K562 (cell line): ENCODE data around the gene CIAO2A. TPM values are rescaled to one million over a fixed set of nuclear protein-coding genes. Genes with fewer than 3 reads are reported as not detected.

ENCODE experiments used
- FOXJ3 ChIP-seq: sonication (generic); formaldehyde crosslinking; IDR thresholded peaks from 2 replicates; pipeline ENCODE4 v1.4.0; 2020; ENCODE audit warnings: mild to moderate bottlenecking, missing genetic modification reagents
- HNRNPL ChIP-seq: fragments of 200-400 bp; formaldehyde crosslinking; IDR thresholded peaks from 2 replicates; pipeline ENCODE4 v1.6.1; 2017; ENCODE audit warnings: low read depth, mild to moderate bottlenecking, low read length
- POLR2B ChIP-seq: fragments of 450-650 bp; IDR thresholded peaks from 2 replicates; pipeline ENCODE4 v1.6.1; 2018; ENCODE audit warnings: low read depth; ENCODE audit not compliant: partially characterized antibody
- SMC3 ChIP-seq: conservative IDR thresholded peaks from 2 replicates; pipeline ENCODE4 v1.6.1; 2011; ENCODE audit warnings: low read depth, low read length, improper control_type of control experiment; ENCODE audit not compliant: insufficient read depth
- SOX6 ChIP-seq: fragments of 450-650 bp; IDR thresholded peaks from 2 replicates; pipeline ENCODE4 v1.6.1; 2014; ENCODE audit warnings: mild to moderate bottlenecking
- TBP ChIP-seq: optimal IDR thresholded peaks from 2 replicates; pipeline ENCODE3; 2011; ENCODE audit warnings: low read depth, low read length, improper control_type of control experiment
- TCF7 ChIP-seq: sonication (generic); IDR thresholded peaks from 2 replicates; pipeline ENCODE4 v1.6.1; 2016; ENCODE audit warnings: antibody characterized with exemption, borderline replicate concordance
- ZBTB40 ChIP-seq, 2 experiments: fragments of 450-650 bp in 1 of 2; sonication (generic) in 1 of 2; formaldehyde crosslinking in 1 of 2; IDR thresholded peaks; 2 replicates each; pipeline versions ENCODE4 v1.7.1 to v1.9.0; 2016 to 2022; ENCODE audit warnings: inconsistent platforms in 1 of 2, mild to moderate bottlenecking in 1 of 2, missing genetic modification reagents in 1 of 2
- ZNF699 ChIP-seq: fragments of 250-450 bp; sonication (Bioruptor Pico); IDR thresholded peaks from 2 replicates; pipeline ENCODE4 v1.8.0; 2021; ENCODE audit warnings: mild to moderate bottlenecking, moderate library complexity; ENCODE audit not compliant: insufficient replicate concordance
- polyA plus RNA-seq, 8 experiments: library from polyadenylated mRNA; depleted of rRNA in 4 of 8; stranded (reverse) in 5 of 8; unstranded in 3 of 8; fragments of >200 nt; fragmentation: Nextera tagmentation in 2 of 8; fragmentation: Illumina TruSeq in 1 of 8; extraction: Ambion mirVana in 2 of 8; extraction: Trizol in 1 of 8; gene quantifications; 2 replicates each; pipeline versions ENCODE4 v1.2.1 to v1.2.3, GENCODE V29; 2011 to 2014; ENCODE audit warnings: inconsistent platforms in 1 of 8, missing spikeins in 1 of 8
- total RNA-seq, 7 experiments: library from RNA; depleted of rRNA in 6 of 7; stranded (reverse); fragments of >200 nt in 6 of 7; fragmentation: Illumina TruSeq in 2 of 7; extraction: Trizol in 2 of 7; gene quantifications; 2 replicates each; pipeline versions ENCODE4 v1.2.1 to v1.2.3, GENCODE V29; 2011 to 2021; ENCODE audit warnings: low replicate concordance in 1 of 7
- TF ChIP-seq, protein P1 (sequence below): sonication (generic); formaldehyde crosslinking; IDR thresholded peaks from 2 replicates; pipeline ENCODE4 v1.8.0; 2023; ENCODE audit warnings: mild to moderate bottlenecking, missing genetic modification reagents
- TF ChIP-seq, protein P2 (sequence below): fragments of 450-650 bp; IDR thresholded peaks from 2 replicates; pipeline ENCODE4 v1.6.1; 2016; ENCODE audit warnings: borderline replicate concordance

CIAO2A gene
- total and polyA plus RNA-seq, 9 of the 15 experiments (the other 6 are each of a cell fraction or from before 2014, with no cell fraction given) = 161 to 429 (median 313) TPM

DNA sequence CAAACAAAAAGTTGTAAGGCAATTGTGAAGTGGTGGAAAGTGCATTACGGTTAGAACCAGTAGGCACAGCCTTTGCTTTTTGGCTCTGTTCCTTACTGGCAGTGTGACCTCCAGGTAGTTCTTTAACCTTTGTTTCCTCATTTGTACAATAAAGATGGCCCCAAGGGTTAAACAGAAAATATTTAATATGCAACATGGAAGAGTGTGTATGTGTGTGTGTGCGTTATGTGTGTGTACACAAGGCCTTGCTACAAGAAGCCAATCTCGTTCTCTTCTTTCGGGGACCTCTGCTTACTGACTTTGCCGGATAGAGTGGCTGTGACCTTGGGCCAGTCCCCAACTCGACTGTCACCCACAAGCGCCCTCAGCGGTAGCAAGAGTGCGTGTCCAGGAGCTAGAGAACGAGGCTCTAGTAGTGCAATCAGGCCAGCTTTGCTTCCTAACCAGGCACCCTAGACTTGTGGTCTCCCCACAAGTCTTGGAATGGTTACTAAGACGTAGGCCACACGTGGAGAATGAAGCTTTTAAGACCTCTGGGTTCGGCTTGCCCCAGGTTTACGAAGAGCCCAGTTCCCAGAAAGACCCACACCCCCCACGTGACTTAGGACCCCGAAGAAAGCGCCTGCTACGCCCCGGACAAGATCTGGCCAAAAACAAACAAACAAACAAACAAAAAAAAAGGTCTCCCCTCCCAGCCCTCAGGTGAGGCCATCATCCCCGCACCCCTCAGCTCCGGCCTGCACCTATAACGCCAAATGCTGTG is 593 bp downstream of the CIAO2A start (continued):
- no peak for TF ChIP-seq SMC3
- no peak for TF ChIP-seq HNRNPL
- TF ChIP-seq POLR2B = no peak
- no peak for TF ChIP-seq TCF7
- TF ChIP-seq SOX6 = no peak
- TF ChIP-seq ZNF699 (CRISPR knock-in tag) = no peak
- TF ChIP-seq, protein P1, sequence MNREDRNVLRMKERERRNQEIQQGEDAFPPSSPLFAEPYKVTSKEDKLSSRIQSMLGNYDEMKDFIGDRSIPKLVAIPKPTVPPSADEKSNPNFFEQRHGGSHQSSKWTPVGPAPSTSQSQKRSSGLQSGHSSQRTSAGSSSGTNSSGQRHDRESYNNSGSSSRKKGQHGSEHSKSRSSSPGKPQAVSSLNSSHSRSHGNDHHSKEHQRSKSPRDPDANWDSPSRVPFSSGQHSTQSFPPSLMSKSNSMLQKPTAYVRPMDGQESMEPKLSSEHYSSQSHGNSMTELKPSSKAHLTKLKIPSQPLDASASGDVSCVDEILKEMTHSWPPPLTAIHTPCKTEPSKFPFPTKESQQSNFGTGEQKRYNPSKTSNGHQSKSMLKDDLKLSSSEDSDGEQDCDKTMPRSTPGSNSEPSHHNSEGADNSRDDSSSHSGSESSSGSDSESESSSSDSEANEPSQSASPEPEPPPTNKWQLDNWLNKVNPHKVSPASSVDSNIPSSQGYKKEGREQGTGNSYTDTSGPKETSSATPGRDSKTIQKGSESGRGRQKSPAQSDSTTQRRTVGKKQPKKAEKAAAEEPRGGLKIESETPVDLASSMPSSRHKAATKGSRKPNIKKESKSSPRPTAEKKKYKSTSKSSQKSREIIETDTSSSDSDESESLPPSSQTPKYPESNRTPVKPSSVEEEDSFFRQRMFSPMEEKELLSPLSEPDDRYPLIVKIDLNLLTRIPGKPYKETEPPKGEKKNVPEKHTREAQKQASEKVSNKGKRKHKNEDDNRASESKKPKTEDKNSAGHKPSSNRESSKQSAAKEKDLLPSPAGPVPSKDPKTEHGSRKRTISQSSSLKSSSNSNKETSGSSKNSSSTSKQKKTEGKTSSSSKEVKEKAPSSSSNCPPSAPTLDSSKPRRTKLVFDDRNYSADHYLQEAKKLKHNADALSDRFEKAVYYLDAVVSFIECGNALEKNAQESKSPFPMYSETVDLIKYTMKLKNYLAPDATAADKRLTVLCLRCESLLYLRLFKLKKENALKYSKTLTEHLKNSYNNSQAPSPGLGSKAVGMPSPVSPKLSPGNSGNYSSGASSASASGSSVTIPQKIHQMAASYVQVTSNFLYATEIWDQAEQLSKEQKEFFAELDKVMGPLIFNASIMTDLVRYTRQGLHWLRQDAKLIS = 0 out of 2 replicates have a peak, but pooled peaks have one; percentile 23
- TF ChIP-seq FOXJ3 (CRISPR knock-in tag) = no peak
- TF ChIP-seq ZBTB40 (IDR thresholded peaks at IDR 0.05) = no peak
- TF ChIP-seq ZBTB40 (CRISPR knock-in tag; IDR thresholded peaks at IDR 0.05) = no peak
- TF ChIP-seq TBP = peak; percentile 55
- TF ChIP-seq, protein P2, sequence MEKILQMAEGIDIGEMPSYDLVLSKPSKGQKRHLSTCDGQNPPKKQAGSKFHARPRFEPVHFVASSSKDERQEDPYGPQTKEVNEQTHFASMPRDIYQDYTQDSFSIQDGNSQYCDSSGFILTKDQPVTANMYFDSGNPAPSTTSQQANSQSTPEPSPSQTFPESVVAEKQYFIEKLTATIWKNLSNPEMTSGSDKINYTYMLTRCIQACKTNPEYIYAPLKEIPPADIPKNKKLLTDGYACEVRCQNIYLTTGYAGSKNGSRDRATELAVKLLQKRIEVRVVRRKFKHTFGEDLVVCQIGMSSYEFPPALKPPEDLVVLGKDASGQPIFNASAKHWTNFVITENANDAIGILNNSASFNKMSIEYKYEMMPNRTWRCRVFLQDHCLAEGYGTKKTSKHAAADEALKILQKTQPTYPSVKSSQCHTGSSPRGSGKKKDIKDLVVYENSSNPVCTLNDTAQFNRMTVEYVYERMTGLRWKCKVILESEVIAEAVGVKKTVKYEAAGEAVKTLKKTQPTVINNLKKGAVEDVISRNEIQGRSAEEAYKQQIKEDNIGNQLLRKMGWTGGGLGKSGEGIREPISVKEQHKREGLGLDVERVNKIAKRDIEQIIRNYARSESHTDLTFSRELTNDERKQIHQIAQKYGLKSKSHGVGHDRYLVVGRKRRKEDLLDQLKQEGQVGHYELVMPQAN = peak; percentile 61; the same call in 1 of the 2 replicates
